Endothelial cell of umbilical vein (primary cell): ENCODE results near the gene KAZN. TPM values are rescaled to one million over a fixed set of nuclear protein-coding genes. Genes with fewer than 3 reads are reported as not detected.

Source experiments
- BruUV-seq: library from RNA; stranded (reverse); fragments of 400-500 nt; replicated peaks from 2 replicates; lab custom pipeline; 2021; lab: Mats Ljungman, UMichigan
- CTCF ChIA-PET: fragments of 300-600, 350-600 bp; sonication (Branson Sonifier 250); formaldehyde crosslinking; loops from one replicate; lab custom pipeline; 2021; ENCODE audit warnings: antibody characterized with exemption, inconsistent platforms; lab: Charles Lee
- POLR2A ChIA-PET: fragments of 300-600, 350-600 bp; sonication (Branson Sonifier 250); formaldehyde crosslinking; loops from one replicate; lab custom pipeline; 2021; ENCODE audit warnings: antibody characterized with exemption, inconsistent platforms; lab: Charles Lee
- DNase-seq: peaks from one replicate; pipeline ENCODE4 v3.0.0-alpha.2; 2011; ENCODE audit warnings: low read depth, low spot score
- FAIRE-seq: peaks from 2 replicates; lab custom pipeline; 2011; peaks lifted over from hg19 to GRCh38; lab: Jason Lieb, UNC
- H2AFZ ChIP-seq: 2 replicates; pipeline ENCODE4 v1.6.0; 2012; ENCODE audit warnings: low read depth, low read length, control low read depth, inconsistent platforms
- H3K27ac ChIP-seq: 2 replicates; pipeline ENCODE4 v1.5.1; 2011; ENCODE audit warnings: low read depth, mild to moderate bottlenecking, control low read depth, low read length, moderate library complexity; ENCODE audit not compliant: insufficient read depth
- H3K27me3 ChIP-seq, 2 experiments: 2 replicates each; pipeline versions ENCODE4 v1.6.0 to v1.6.1; 2011; ENCODE audit warnings: low read length in 2 of 2, mixed read lengths in 1 of 2; ENCODE audit not compliant: control insufficient read depth in 2 of 2, insufficient read depth in 2 of 2
- H3K36me3 ChIP-seq, 2 experiments: 2 replicates in 1 of 2; 3 replicates in 1 of 2; pipeline ENCODE4 v1.5.1; 2011; ENCODE audit warnings: low read length in 2 of 2, mild to moderate bottlenecking in 1 of 2, moderate library complexity in 1 of 2; ENCODE audit not compliant: control insufficient read depth in 2 of 2, insufficient read depth in 2 of 2; ENCODE audit errors: extremely low read depth in 1 of 2
- H3K4me1 ChIP-seq: 3 replicates; pipeline ENCODE4 v1.5.1; 2011; ENCODE audit warnings: mild to moderate bottlenecking, low read length; ENCODE audit not compliant: control insufficient read depth, insufficient read depth; ENCODE audit errors: extremely low read depth
- H3K4me2 ChIP-seq: 2 replicates; pipeline ENCODE4 v1.6.1; 2011; ENCODE audit warnings: low read length, control low read depth, mixed read lengths; ENCODE audit not compliant: insufficient read depth
- H3K4me3 ChIP-seq, 3 experiments: fragments of 200-600 bp in 1 of 3; sonication (generic), shearing (Covaris generic) in 1 of 3; replicated peaks in 1 of 3; 2 replicates each; pipeline ENCODE4 v1.5.1; 2011 to 2016; ENCODE audit warnings: control low read depth in 3 of 3, low read length in 3 of 3, mild to moderate bottlenecking in 2 of 3, inconsistent platforms in 1 of 3, low read depth in 1 of 3, moderate library complexity in 1 of 3; ENCODE audit not compliant: insufficient read depth in 1 of 3
- H3K79me2 ChIP-seq: 2 replicates; pipeline ENCODE4 v1.6.0; 2012; ENCODE audit warnings: low read length, inconsistent platforms; ENCODE audit not compliant: control insufficient read depth, insufficient read depth
- H3K9ac ChIP-seq: replicated peaks from 2 replicates; pipeline ENCODE3; 2011; ENCODE audit warnings: low read length, control low read depth; ENCODE audit not compliant: insufficient read depth; ENCODE audit errors: extremely low read depth
- H3K9me1 ChIP-seq: replicated peaks from 3 replicates; pipeline ENCODE4 v1.6.0; 2011; ENCODE audit warnings: mild to moderate bottlenecking, low read length; ENCODE audit not compliant: control insufficient read depth, insufficient read depth; ENCODE audit errors: extremely low read depth
- H3K9me3 ChIP-seq: replicated peaks from 2 replicates; pipeline ENCODE4 v1.5.1; 2012; ENCODE audit warnings: low read length, inconsistent platforms; ENCODE audit not compliant: control insufficient read depth, insufficient read depth
- H4K20me1 ChIP-seq: replicated peaks from 2 replicates; pipeline ENCODE3; 2011; ENCODE audit warnings: mild to moderate bottlenecking, low read length; ENCODE audit not compliant: control insufficient read depth, insufficient read depth; ENCODE audit errors: extremely low read depth
- EZH2 ChIP-seq: IDR thresholded peaks from 2 replicates; pipeline ENCODE4 v1.6.1; 2012; ENCODE audit warnings: borderline replicate concordance, low read depth, mild to moderate bottlenecking, moderate library complexity, low read length, inconsistent platforms; ENCODE audit not compliant: severe bottlenecking
- FOS ChIP-seq: IDR thresholded peaks from 2 replicates; pipeline ENCODE4 v1.6.1; 2011; ENCODE audit warnings: mild to moderate bottlenecking, low read length, moderate library complexity, borderline replicate concordance; ENCODE audit not compliant: insufficient read depth
- GATA2 ChIP-seq: IDR thresholded peaks from 2 replicates; pipeline ENCODE4 v1.7.0; 2011; ENCODE audit warnings: low read depth, mild to moderate bottlenecking, moderate library complexity, mixed read lengths, low read length; ENCODE audit not compliant: insufficient read length, insufficient read depth
- JUN ChIP-seq: IDR thresholded peaks from 2 replicates; pipeline ENCODE4 v1.6.1; 2011; ENCODE audit warnings: borderline replicate concordance, low read depth; ENCODE audit not compliant: insufficient read length, insufficient read depth
- MYC ChIP-seq: IDR thresholded peaks from one replicate; pipeline ENCODE4 v1.6.1; 2011; ENCODE audit warnings: mild to moderate bottlenecking, low read depth, low read length
- POLR2A ChIP-seq: IDR thresholded peaks from 2 replicates; pipeline ENCODE4 v1.6.1; 2012; ENCODE audit warnings: low read depth, mild to moderate bottlenecking, control low read depth, low read length
- POLR2AphosphoS5 ChIP-seq: IDR thresholded peaks from 2 replicates; pipeline ENCODE4 v1.6.1; 2012; ENCODE audit warnings: low read depth, mild to moderate bottlenecking, control low read depth, low read length, moderate library complexity; ENCODE audit not compliant: insufficient read depth
- dilution Hi-C: fragments of 300-500 bp; cut with MboI; formaldehyde crosslinking; loops from one replicate; pipeline ENCODE4 v1.15.0; 2019; ENCODE audit warnings: low sequenced_read_pairs; ENCODE audit not compliant: extremely low pct_ligation_motif_present
- intact Hi-C: fragments of 100-400 bp; cut with micrococcal nuclease; formaldehyde crosslinking; loops from one replicate; pipeline ENCODE4 v1.10.0; 2022
- polyA plus RNA-seq, 4 experiments: library from polyadenylated mRNA; depleted of rRNA in 3 of 4; stranded (reverse) in 3 of 4; unstranded in 1 of 4; fragments of >200 nt; gene quantifications; 2 replicates each; pipeline versions ENCODE4 v1.2.1 to v1.2.3, GENCODE V29; 2011 to 2012; ENCODE audit warnings: missing spikeins in 1 of 4
- total RNA-seq: library from RNA; stranded (reverse); gene quantifications from 2 replicates; pipeline ENCODE4 v1.2.3, GENCODE V29; 2021
- TF ChIP-seq, protein P1 (sequence below), 2 donors: IDR thresholded peaks; 1 replicate in 1 of 2; 2 replicates in 1 of 2; pipeline ENCODE4 v1.5.1; 2011; ENCODE audit warnings: low read length in 2 of 2, mild to moderate bottlenecking in 2 of 2, moderate library complexity in 2 of 2, control low read depth in 1 of 2, inconsistent platforms in 1 of 2, low read depth in 1 of 2; ENCODE audit not compliant: insufficient read depth in 1 of 2; ENCODE audit errors: extremely low read depth in 1 of 2

Gene KAZN
- total and polyA plus RNA-seq, 2 donors (not counting 3 experiments of a cell fraction or from before 2014, with no cell fraction given): 1.6 to 5.8 TPM

- no peak for FAIRE-seq
- CTCF ChIA-PET: interaction anchor here (0.6 kb wide), 1 partner anchor 506 kb away, joined by 3 read pairs; no protein-coding TSS in a partner anchor
- H3K4me1 ChIP-seq: no peaks in the 10 kb centered on the region
- TF ChIP-seq POLR2AphosphoS5 (no peak), FOS (no peak), JUN (no peak), EZH2 (no peak), MYC (no peak), POLR2A (no peak), GATA2 (no peak)
- TF ChIP-seq, protein P1, sequence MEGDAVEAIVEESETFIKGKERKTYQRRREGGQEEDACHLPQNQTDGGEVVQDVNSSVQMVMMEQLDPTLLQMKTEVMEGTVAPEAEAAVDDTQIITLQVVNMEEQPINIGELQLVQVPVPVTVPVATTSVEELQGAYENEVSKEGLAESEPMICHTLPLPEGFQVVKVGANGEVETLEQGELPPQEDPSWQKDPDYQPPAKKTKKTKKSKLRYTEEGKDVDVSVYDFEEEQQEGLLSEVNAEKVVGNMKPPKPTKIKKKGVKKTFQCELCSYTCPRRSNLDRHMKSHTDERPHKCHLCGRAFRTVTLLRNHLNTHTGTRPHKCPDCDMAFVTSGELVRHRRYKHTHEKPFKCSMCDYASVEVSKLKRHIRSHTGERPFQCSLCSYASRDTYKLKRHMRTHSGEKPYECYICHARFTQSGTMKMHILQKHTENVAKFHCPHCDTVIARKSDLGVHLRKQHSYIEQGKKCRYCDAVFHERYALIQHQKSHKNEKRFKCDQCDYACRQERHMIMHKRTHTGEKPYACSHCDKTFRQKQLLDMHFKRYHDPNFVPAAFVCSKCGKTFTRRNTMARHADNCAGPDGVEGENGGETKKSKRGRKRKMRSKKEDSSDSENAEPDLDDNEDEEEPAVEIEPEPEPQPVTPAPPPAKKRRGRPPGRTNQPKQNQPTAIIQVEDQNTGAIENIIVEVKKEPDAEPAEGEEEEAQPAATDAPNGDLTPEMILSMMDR (IDR thresholded peaks at IDR 0.05; ENCODE audit: extremely low read depth in 1 of 2, insufficient read depth in 1 of 2, low read depth in 1 of 2, low read length in 2 of 2): no peak
- intact Hi-C loops: no loop called here
- DNase-seq: no peak
- no TSS peak for BruUV-seq
- peaks cover under 1% of the 10 kb centered on the region for H3K9me3 ChIP-seq
- H3K4me3 ChIP-seq: no peak overlapping the region
- H3K27ac ChIP-seq: no peak overlapping the region
- H3K9me1 ChIP-seq: no peaks in the 10 kb centered on the region
- POLR2A ChIA-PET: no interaction called here
- H3K4me2 ChIP-seq: no peak overlapping the region
- H3K36me3 ChIP-seq: no peaks in the 10 kb centered on the region
- H3K27me3 ChIP-seq: no peaks in the 10 kb centered on the region
- no peak overlapping the region for H2AFZ ChIP-seq
- no peaks in the 10 kb centered on the region for H3K79me2 ChIP-seq
- no peaks in the 10 kb centered on the region for H4K20me1 ChIP-seq
- H3K9ac ChIP-seq: no peak overlapping the region
- dilution Hi-C loops: no loop called here
Observed at GRCh38 chr1:14610761-14611160, 12.3 kb downstream of the KAZN start.
